Esophagus (tissue), 2 donors: ENCODE measurements around the gene CLDN9. TPM values are rescaled to one million over a fixed set of nuclear protein-coding genes. Genes with fewer than 3 reads are reported as not detected.

ENCODE experiments used
- H3K27ac ChIP-seq, 2 donors: one replicate each; pipeline ENCODE4 v1.5.1; 2013; ENCODE audit warnings: low read depth in 2 of 2, mild to moderate bottlenecking in 2 of 2, inconsistent platforms in 1 of 2, low read length in 1 of 2, moderate library complexity in 1 of 2
- H3K27me3 ChIP-seq, 2 donors: one replicate each; pipeline ENCODE4 v1.6.1; 2013; ENCODE audit warnings: low read length in 2 of 2, control low read depth in 1 of 2, mild to moderate bottlenecking in 1 of 2; ENCODE audit not compliant: insufficient read depth in 2 of 2, control insufficient read depth in 1 of 2
- H3K36me3 ChIP-seq, 2 donors: one replicate each; pipeline ENCODE4 v1.6.1; 2013; ENCODE audit warnings: low read length in 1 of 2; ENCODE audit not compliant: control insufficient read depth in 2 of 2, insufficient read depth in 2 of 2
- H3K4me1 ChIP-seq, 2 donors: one replicate each; pipeline ENCODE4 v1.6.1; 2013; ENCODE audit warnings: low read length in 1 of 2; ENCODE audit not compliant: control insufficient read depth in 2 of 2, insufficient read depth in 2 of 2
- H3K4me3 ChIP-seq, 2 donors: one replicate each; pipeline ENCODE4 v1.5.1; 2013; ENCODE audit warnings: low read length in 2 of 2, mild to moderate bottlenecking in 2 of 2, low read depth in 1 of 2, moderate library complexity in 1 of 2
- H3K9me3 ChIP-seq, 2 donors: one replicate each; pipeline ENCODE4 v1.6.1; 2013; ENCODE audit warnings: mild to moderate bottlenecking in 2 of 2, low read depth in 1 of 2, low read length in 1 of 2, moderate library complexity in 1 of 2; ENCODE audit not compliant: control insufficient read depth in 2 of 2, insufficient read depth in 1 of 2
- WGBS, 2 donors: extraction: QIAGEN DNeasy Blood & Tissue Kit; methylation state at CpG; one replicate each; pipeline ENCODE4 v1.1.7; 2013; 5-methylcytosine and 5-hydroxymethylcytosine counted together
- polyA plus RNA-seq, 2 donors: library from polyadenylated mRNA; stranded (reverse); fragments of 200-250 nt; gene quantifications; one replicate each; pipeline ENCODE4 v1.2.3, GENCODE V29; 2013
- donor health status: healthy with polysubstance abuse.
- donor health status: Bipolar disorder and iron deficiency.

CLDN9 gene
- polyA plus RNA-seq, 2 donors = 0.02 TPM; not detected in 1

GRCh38 chr16:3027983-3028715 lies 15.4 kb downstream of the CLDN9 start:
- Histone ChIP-seq H3K27ac (peak overlapping the region in 1 of 2 donors; percentile 23), H3K4me1 (peaks cover 9 to 26% of the 10 kb centered on the region in 2 donors), H3K27me3 (no peaks in the 10 kb centered on the region), H3K4me3 (no peak overlapping the region), H3K9me3 (peaks cover 0 to 3% of the 10 kb centered on the region in 2 donors), H3K36me3 (peaks cover 5 to 36% of the 10 kb centered on the region in 2 donors)
- WGBS, 2 donors = 14 to 17% methylated on average over 49 to 58 of the region's 58 CpGs

- Histone ChIP-seq H3K9me3 (peaks cover 0 to 3% of the 10 kb centered on the region in 2 donors), H3K27me3 (no peaks in the 10 kb centered on the region), H3K36me3 (peaks cover 5 to 36% of the 10 kb centered on the region in 2 donors), H3K4me1 (peaks cover 7 to 19% of the 10 kb centered on the region in 2 donors), H3K27ac (no peak overlapping the region), H3K4me3 (no peak overlapping the region)
- WGBS, 2 donors = 22 to 48% methylated on average over 15 of the region's 15 CpGs
Measured at GRCh38 chr16:3028716-3029319, 16.1 kb downstream of the CLDN9 start.

GRCh38 chr16:3029491-3030221 lies 16.9 kb downstream of the CLDN9 start:
- Histone ChIP-seq H3K36me3 (peaks cover 5 to 36% of the 10 kb centered on the region in 2 donors), H3K27ac (no peak overlapping the region), H3K27me3 (no peaks in the 10 kb centered on the region), H3K4me3 (peak overlapping the region in 1 of 2 donors; percentile 3), H3K4me1 (peaks cover 7 to 19% of the 10 kb centered on the region in 2 donors), H3K9me3 (peaks cover 0 to 3% of the 10 kb centered on the region in 2 donors)
- WGBS, 2 donors = 8 to 33% methylated on average over 37 to 59 of the region's 59 CpGs

- H3K4me3 ChIP-seq = no peak overlapping the region
- peaks cover 7 to 19% of the 10 kb centered on the region in 2 donors for H3K4me1 ChIP-seq
- H3K27ac ChIP-seq = no peak overlapping the region
- H3K27me3 ChIP-seq = no peaks in the 10 kb centered on the region
- H3K9me3 ChIP-seq = peaks cover 0 to 3% of the 10 kb centered on the region in 2 donors
- WGBS, 2 donors = 75 to 79% methylated on average over 33 of the region's 33 CpGs
- peaks cover 5 to 36% of the 10 kb centered on the region in 2 donors for H3K36me3 ChIP-seq
Measured at GRCh38 chr16:3030222-3031212, 17.8 kb downstream of the CLDN9 start.

GRCh38 chr16:3032624-3033023 lies 19.9 kb downstream of the CLDN9 start:
- Histone ChIP-seq H3K27me3 (no peaks in the 10 kb centered on the region), H3K4me1 (peaks cover 7 to 20% of the 10 kb centered on the region in 2 donors), H3K4me3 (no peak overlapping the region), H3K9me3 (peaks cover 0 to 3% of the 10 kb centered on the region in 2 donors), H3K27ac (no peak overlapping the region), H3K36me3 (peaks cover 0 to 17% of the 10 kb centered on the region in 2 donors)
- WGBS, 2 donors = 45 to 49% methylated on average over 7 of the region's 7 CpGs

GRCh38 chr16:3035289-3035971 lies 22.7 kb downstream of the CLDN9 start:
- Histone ChIP-seq H3K4me3 (peak overlapping the region; percentile 61 to 69), H3K4me1 (peaks cover 4 to 5% of the 10 kb centered on the region in 2 donors)

GRCh38 chr16:3035972-3036725 lies 23.4 kb downstream of the CLDN9 start:
- H3K27ac ChIP-seq = peak overlapping the region; percentile 84 to 85
- peak overlapping the region; percentile 61 to 69 for H3K4me3 ChIP-seq
- WGBS, 2 donors = 1 to 2% methylated on average over 36 to 40 of the region's 40 CpGs
- peaks cover 0 to 4% of the 10 kb centered on the region in 2 donors for H3K36me3 ChIP-seq
- H3K4me1 ChIP-seq = peaks cover 4 to 5% of the 10 kb centered on the region in 2 donors
- peaks cover 0 to 3% of the 10 kb centered on the region in 2 donors for H3K27me3 ChIP-seq
- H3K9me3 ChIP-seq = no peaks in the 10 kb centered on the region

More at GRCh38 chr16:3035289-3035971, 22.7 kb downstream of the CLDN9 start:
- H3K27ac ChIP-seq = peak overlapping the region; percentile 64 to 84
- 50 to 53% methylated on average over 17 to 19 of the region's 19 CpGs for WGBS, 2 donors
- H3K9me3 ChIP-seq = no peaks in the 10 kb centered on the region
- H3K27me3 ChIP-seq = peaks cover 0 to 3% of the 10 kb centered on the region in 2 donors
- H3K36me3 ChIP-seq = peaks cover 0 to 7% of the 10 kb centered on the region in 2 donors

- Histone ChIP-seq H3K27me3 (peaks cover 0 to 3% of the 10 kb centered on the region in 2 donors), H3K27ac (peak within 1 kb of the TSS; percentile 85 to 92), H3K36me3 (peaks cover 0 to 4% of the 10 kb centered on the region in 2 donors), H3K4me1 (peaks cover 0 to 5% of the 10 kb centered on the region in 2 donors), H3K9me3 (no peaks in the 10 kb centered on the region), H3K4me3 (peak within 1 kb of the TSS; percentile 61 to 69)
- 4 to 7% methylated on average over 19 to 44 of the region's 44 CpGs for WGBS, 2 donors
Measured at GRCh38 chr16:3036726-3037315, 24.1 kb downstream of the CLDN9 start, which contains the start of gene BICDL2. Gene BICDL2 (minus strand): TSS chr16:3036944. CDS start chr16:3035496, 1,448 bp downstream.
